ENCODE results near the gene ADAMTS2.

GRCh38 chr5:179199246-179199645 lies 146.0 kb downstream of the ADAMTS2 start:
- TF ChIP-seq CTCF (IDR thresholded peaks at IDR 0.05; ENCODE audit: borderline replicate concordance, extremely low read depth, low read length, poor library complexity, severe bottlenecking) (no peak), EZH2 (IDR thresholded peaks at IDR 0.05; ENCODE audit: borderline replicate concordance, low read depth, low read length, severe bottlenecking) (no peak)

Data from DND-41 (cell line).